T-helper 1 cell treated with Interleukin-12 subunit alpha and Interleukin-12 subunit beta and Interleukin-4 antibody, amounts not matched to agents 30 μg/mL and 1 μg/mL, for 36 hours (primary cell): ENCODE measurements around the gene RGS6.
A peak's percentile ranks its signal among the peaks of the same experiment; 100 is the strongest.

Experiments
- H3K27ac Mint-ChIP-seq: one replicate; pipeline ENCODE4 v1.8.0; 2021; ENCODE audit warnings: mild to moderate bottlenecking, mixed read lengths
- H3K27me3 Mint-ChIP-seq: one replicate; pipeline ENCODE4 v1.8.0; 2021; ENCODE audit warnings: low read depth, mixed read lengths
- H3K36me3 Mint-ChIP-seq: one replicate; pipeline ENCODE4 v1.8.0; 2021; ENCODE audit warnings: low read depth, mixed read lengths
- H3K4me1 Mint-ChIP-seq: one replicate; pipeline ENCODE4 v1.8.0; 2021; ENCODE audit warnings: low read depth, mixed read lengths
- H3K4me3 Mint-ChIP-seq: one replicate; pipeline ENCODE4 v1.8.0; 2021; ENCODE audit warnings: mild to moderate bottlenecking, moderate library complexity, mixed read lengths
- H3K9me3 Mint-ChIP-seq: one replicate; pipeline ENCODE4 v1.8.0; 2021; ENCODE audit warnings: mixed read lengths

RGS6 gene

DNA sequence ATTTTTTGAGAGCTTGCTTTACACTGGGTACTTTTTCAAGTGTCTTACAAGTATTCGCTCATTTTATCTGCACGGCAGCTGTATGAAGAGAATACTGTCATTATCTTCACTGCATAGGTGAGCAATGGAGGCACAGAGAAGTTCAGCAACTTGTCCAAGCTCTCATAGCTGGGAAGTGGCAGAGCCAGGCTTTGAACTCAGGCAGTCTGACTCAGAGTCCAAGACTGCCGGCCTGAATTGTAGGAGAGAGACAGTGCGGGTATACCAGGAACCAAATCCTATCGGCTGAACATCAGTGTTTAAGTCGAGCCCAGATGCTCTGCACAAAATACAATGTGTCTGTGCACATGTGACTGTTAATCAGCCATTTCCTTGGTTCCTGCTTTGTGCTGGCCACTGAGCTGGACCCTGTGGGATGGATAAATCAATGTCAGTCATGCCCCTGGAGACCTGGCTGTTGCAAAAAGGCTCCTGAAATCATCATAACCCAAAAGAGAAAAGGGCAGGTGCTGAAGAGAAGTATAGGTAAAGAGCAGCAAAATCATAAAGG is 487.1 kb downstream of the RGS6 start:
- H3K27ac Mint-ChIP-seq = no peak overlapping the region
- peaks cover 21% of the 10 kb centered on the region for H3K4me1 Mint-ChIP-seq
- no peak overlapping the region for H3K4me3 Mint-ChIP-seq
- H3K36me3 Mint-ChIP-seq = peaks cover 28% of the 10 kb centered on the region
- peaks cover 8% of the 10 kb centered on the region for H3K27me3 Mint-ChIP-seq
- peaks cover 8% of the 10 kb centered on the region for H3K9me3 Mint-ChIP-seq

DNA sequence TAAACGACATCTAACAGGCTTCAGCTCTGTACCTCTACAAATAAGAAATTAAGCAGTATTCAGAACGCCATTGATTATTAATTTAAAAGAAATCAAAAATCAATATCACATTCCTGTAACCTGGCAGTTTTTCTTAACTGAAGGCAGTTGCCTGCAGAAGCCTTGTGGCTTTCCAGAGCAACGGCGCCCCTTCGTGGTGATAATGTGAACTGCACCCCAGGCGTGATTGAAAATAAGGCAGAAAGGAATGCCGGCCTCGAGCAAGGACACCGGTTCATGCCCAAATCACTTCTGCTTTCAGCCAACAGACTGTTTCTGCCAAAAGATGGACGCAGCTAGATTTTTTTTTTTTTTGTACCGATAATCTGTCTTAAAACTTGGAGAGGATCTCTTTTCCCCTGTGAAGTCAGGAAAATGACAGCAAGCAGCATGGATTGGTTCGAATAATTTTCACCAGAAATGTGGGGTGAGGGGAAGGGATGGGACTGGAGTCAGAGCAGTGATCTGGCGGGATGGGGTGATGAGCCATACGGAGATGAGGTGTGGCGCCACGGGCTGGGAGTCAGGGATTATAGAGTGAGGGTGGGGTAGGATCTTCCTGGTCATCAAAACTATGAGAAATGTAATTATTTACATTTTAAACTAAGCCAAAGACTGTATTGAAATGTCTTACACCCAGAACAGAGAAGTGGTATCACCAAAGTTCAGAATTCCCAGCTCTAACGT is 488.7 kb downstream of the RGS6 start:
- Mint-ChIP-seq H3K27me3 (peaks cover 7% of the 10 kb centered on the region), H3K27ac (peak overlapping the region; percentile 81), H3K36me3 (peaks cover 26% of the 10 kb centered on the region), H3K9me3 (peaks cover 8% of the 10 kb centered on the region), H3K4me3 (peak overlapping the region; percentile 33), H3K4me1 (peaks cover 21% of the 10 kb centered on the region)

DNA sequence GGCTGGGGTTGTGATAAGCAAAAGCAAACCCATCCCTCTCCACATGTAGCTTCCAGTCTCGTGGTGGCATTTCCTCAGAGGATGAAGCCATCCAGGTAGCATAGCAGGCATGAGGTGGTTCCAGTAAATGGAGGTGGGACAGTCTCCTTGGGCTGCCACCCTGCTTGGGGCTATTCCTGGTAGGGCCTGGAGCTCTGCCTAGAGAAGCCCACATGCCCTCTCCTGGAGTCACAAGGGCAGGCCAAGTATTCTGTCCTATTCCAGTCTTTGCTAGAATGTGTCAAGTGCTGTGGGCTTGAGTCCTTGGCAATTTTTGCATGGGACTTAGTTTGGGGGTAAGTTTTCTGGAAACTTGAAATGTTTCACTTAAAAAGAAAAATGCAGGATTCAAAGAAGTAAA is 491.7 kb downstream of the RGS6 start:
- H3K27me3 Mint-ChIP-seq = peaks cover 12% of the 10 kb centered on the region
- H3K36me3 Mint-ChIP-seq = peaks cover 41% of the 10 kb centered on the region
- H3K4me1 Mint-ChIP-seq = peaks cover 16% of the 10 kb centered on the region
- H3K4me3 Mint-ChIP-seq = no peak overlapping the region
- H3K27ac Mint-ChIP-seq = no peak overlapping the region
- peaks cover 19% of the 10 kb centered on the region for H3K9me3 Mint-ChIP-seq

- H3K27me3 Mint-ChIP-seq = peaks cover 8% of the 10 kb centered on the region
- H3K36me3 Mint-ChIP-seq = peaks cover 65% of the 10 kb centered on the region
- H3K27ac Mint-ChIP-seq = no peak overlapping the region
- H3K4me3 Mint-ChIP-seq = no peak overlapping the region
- H3K4me1 Mint-ChIP-seq = peaks cover 33% of the 10 kb centered on the region
- peaks cover 34% of the 10 kb centered on the region for H3K9me3 Mint-ChIP-seq
These were observed 498.2 kb downstream of the RGS6 start for GRCh38 chr14:72430457-72430856.

- peaks cover 49% of the 10 kb centered on the region for H3K4me1 Mint-ChIP-seq
These were observed 500.5 kb downstream of the RGS6 start for GRCh38 chr14:72432748-72433147.

DNA sequence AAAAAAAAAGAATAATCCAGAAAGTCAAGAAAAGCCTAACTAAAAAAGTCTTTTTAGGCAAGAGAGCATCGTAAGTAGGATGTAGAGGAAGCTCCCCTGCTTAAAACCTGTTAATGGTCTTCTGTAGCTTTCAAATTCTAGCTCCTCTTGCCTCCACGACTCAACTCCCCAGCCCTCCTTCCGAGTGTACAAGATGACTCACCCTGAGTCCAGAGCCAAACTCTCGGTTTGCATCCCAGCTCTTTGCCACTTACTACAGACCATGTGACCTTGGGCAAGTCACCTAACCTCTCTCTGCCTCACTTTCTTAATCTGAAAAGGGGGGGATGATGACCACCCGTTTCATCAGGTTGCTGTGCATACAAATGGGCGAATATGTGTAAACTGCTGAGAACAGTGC is 501.3 kb downstream of the RGS6 start:
- Mint-ChIP-seq H3K27ac (peak overlapping the region; percentile 31), H3K4me3 (no peak overlapping the region), H3K27me3 (no peaks in the 10 kb centered on the region), H3K9me3 (peaks cover 20% of the 10 kb centered on the region), H3K36me3 (peaks cover 59% of the 10 kb centered on the region), H3K4me1 (peaks cover 56% of the 10 kb centered on the region)

More at GRCh38 chr14:72432748-72433147, 500.5 kb downstream of the RGS6 start:
- Mint-ChIP-seq H3K36me3 (peaks cover 62% of the 10 kb centered on the region), H3K9me3 (peaks cover 28% of the 10 kb centered on the region), H3K4me3 (no peak overlapping the region), H3K27me3 (peaks cover 4% of the 10 kb centered on the region), H3K27ac (no peak overlapping the region)

DNA sequence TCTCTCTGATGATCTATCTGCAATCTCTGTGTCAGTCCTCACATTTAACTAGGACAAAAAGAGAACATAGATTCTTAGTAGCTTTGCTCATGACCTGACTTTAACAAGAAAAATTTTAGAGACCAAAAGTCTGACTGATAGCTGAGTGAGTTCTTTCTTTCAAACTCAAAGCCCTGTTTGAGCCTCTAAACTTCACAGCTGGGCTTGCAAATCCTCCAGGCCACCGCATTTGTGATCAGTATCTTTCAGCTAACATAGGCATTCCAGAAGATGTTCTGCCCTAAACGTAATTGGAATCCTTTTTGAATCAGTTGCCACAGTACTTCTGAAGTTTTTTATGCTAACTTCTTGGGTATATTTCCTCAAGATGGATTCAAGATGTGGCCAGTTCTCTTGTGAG is 502.6 kb downstream of the RGS6 start:
- peaks cover 69% of the 10 kb centered on the region for H3K4me1 Mint-ChIP-seq

DNA sequence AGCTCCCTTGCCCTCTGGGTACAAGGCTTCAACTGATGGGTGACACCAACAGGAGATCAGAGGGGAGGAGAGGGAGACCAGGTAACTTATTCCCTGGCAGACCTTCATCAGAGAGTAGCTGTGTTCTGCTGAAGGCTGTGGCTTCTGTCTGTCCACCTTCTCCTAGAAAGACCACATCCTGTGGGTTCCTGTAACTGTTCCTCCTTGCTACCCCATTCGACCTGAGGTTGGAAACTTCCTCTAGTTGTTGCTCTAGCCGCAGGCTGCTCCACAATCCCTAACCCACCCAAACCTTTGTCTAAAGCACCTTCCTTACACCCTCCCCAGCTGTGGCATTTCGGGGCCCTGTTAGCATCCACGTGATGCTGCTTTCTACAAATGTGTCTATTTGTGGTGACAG is 507.5 kb downstream of the RGS6 start:
- Mint-ChIP-seq H3K27me3 (no peaks in the 10 kb centered on the region), H3K36me3 (peaks cover 25% of the 10 kb centered on the region), H3K27ac (peak overlapping the region; percentile 90), H3K4me3 (peak overlapping the region; percentile 81), H3K4me1 (peaks cover 83% of the 10 kb centered on the region), H3K9me3 (no peaks in the 10 kb centered on the region)

More for the DNA sequence above, 502.6 kb downstream of the RGS6 start:
- Mint-ChIP-seq H3K4me3 (no peak overlapping the region), H3K27ac (peak overlapping the region; percentile 79), H3K36me3 (peaks cover 54% of the 10 kb centered on the region), H3K27me3 (no peaks in the 10 kb centered on the region), H3K9me3 (peaks cover 12% of the 10 kb centered on the region)

DNA sequence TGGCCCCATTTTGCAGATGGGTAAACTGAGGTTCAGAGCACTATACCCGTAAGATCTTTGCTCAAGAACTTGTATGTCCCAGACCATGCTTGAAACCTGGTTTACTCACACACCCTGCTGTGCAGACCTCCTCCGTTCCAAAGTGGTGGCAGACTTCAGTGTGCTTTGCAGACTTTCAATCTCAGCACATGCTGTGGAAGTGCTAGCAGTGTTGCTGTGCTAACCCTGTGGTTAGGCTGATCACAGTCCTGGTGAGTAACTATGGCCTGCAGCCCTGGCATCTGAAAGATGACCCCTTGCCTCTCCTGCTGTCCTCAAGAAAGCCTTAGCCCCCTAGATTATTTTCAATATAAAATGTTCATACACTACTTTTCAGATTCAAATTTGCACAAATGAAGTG is 511.0 kb downstream of the RGS6 start:
- peak overlapping the region; percentile 82 for H3K4me3 Mint-ChIP-seq
- no peaks in the 10 kb centered on the region for H3K9me3 Mint-ChIP-seq
- peak overlapping the region; percentile 92 for H3K27ac Mint-ChIP-seq
- peaks cover 73% of the 10 kb centered on the region for H3K4me1 Mint-ChIP-seq
- no peaks in the 10 kb centered on the region for H3K27me3 Mint-ChIP-seq
- peaks cover 14% of the 10 kb centered on the region for H3K36me3 Mint-ChIP-seq

- Mint-ChIP-seq H3K9me3 (no peaks in the 10 kb centered on the region), H3K4me1 (peaks cover 69% of the 10 kb centered on the region), H3K4me3 (peak overlapping the region; percentile 82), H3K27ac (peak overlapping the region; percentile 92), H3K27me3 (no peaks in the 10 kb centered on the region), H3K36me3 (peaks cover 7% of the 10 kb centered on the region)
These were observed 511.8 kb downstream of the RGS6 start for GRCh38 chr14:72443991-72444441.

GRCh38 chr14:72444701-72445100 is 512.5 kb downstream of the RGS6 start:
- peaks cover 68% of the 10 kb centered on the region for H3K4me1 Mint-ChIP-seq
- peaks cover 6% of the 10 kb centered on the region for H3K36me3 Mint-ChIP-seq
- H3K27ac Mint-ChIP-seq = no peak overlapping the region
- H3K27me3 Mint-ChIP-seq = no peaks in the 10 kb centered on the region
- no peak overlapping the region for H3K4me3 Mint-ChIP-seq
- no peaks in the 10 kb centered on the region for H3K9me3 Mint-ChIP-seq

GRCh38 chr14:72448212-72448611 is 516.0 kb downstream of the RGS6 start:
- Mint-ChIP-seq H3K4me1 (peaks cover 67% of the 10 kb centered on the region), H3K9me3 (no peaks in the 10 kb centered on the region), H3K27ac (peak overlapping the region; percentile 12), H3K27me3 (no peaks in the 10 kb centered on the region), H3K36me3 (peaks cover 9% of the 10 kb centered on the region), H3K4me3 (no peak overlapping the region)

DNA sequence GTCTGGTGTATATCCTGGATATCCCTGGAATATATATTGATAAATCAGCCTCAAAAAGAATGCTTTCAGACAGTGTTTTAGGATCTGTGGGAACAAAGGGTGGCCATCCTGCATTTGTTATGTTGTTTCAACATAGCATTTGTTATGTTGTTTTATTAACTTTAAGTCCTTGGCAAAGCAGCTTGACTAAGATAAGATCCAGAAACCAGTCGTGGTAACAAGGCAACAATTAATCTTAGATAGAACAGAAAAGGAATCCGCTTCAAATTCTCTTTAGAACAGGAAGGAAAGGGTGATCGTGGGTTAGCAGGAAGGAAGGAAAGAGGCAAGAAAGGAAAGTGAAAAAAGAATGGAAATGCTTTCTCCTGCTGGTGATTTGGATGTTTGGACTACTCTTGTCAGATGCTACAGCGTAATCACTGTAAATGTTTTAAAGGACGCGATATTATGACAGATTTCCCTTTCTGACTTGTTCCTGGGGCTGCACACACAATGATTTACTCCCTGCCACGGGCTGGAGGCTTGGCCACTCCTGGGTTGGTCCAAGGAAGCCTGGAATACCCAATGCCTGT is 518.3 kb downstream of the RGS6 start:
- peak overlapping the region; percentile 89 for H3K27ac Mint-ChIP-seq
- no peaks in the 10 kb centered on the region for H3K27me3 Mint-ChIP-seq
- H3K9me3 Mint-ChIP-seq = no peaks in the 10 kb centered on the region
- peak overlapping the region; percentile 60 for H3K4me3 Mint-ChIP-seq
- peaks cover 6% of the 10 kb centered on the region for H3K36me3 Mint-ChIP-seq
- peaks cover 66% of the 10 kb centered on the region for H3K4me1 Mint-ChIP-seq

DNA sequence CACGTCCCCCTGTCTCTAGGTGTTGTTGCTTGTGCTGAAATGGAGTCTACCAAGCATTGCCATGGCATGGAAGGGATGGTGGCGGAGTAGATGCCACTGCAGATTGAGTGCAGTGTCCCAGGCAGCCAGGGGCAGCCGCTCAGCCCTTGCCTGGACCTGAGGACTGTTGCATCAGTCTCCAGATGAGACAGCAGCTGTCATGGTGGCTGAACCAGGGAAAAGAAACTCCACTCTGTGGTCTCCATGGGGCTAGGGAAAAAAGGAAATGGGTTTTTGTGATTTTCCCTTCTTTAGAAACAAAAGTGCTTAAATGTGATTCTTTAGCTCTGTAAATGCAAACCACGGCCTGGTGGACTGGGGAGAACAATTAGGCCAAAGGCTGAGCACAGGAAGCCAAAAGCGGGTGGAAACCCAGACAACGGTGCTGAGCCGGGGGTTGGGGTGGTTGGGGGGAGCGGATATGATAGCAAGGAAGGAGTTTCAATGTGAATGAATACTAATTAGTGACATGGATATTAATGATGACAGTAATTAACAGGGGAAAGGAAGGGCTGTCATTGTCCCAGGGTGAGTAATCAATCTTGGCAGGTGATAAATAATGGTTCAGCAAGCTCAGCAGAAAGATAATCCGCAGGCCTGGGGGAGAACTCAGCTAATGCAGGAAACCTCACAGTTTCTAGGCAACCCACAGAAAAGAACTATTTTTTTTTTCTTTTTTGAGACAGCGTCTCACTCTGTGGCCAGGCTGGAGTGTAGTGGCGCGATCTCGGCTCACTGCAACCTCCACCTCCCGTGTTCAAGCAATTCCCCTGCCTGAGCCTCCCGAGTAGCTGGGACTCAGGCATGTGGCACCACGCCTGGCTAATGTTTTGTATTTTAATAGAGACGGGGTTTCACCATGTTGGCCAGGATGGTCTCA is 519.1 kb downstream of the RGS6 start:
- Mint-ChIP-seq H3K36me3 (peaks cover 5% of the 10 kb centered on the region), H3K27me3 (no peaks in the 10 kb centered on the region), H3K4me3 (peak overlapping the region; percentile 60), H3K9me3 (no peaks in the 10 kb centered on the region), H3K4me1 (peaks cover 61% of the 10 kb centered on the region), H3K27ac (peak overlapping the region; percentile 89)
